Measurements from ENCODE around the gene C10orf90.

- TF ChIP-seq POLR2AphosphoS5 (IDR thresholded peaks at IDR 0.05; ENCODE audit: borderline replicate concordance, low read depth, low read length), result no peak
- TF ChIP-seq EZH2 (IDR thresholded peaks at IDR 0.05), result no peak
Measured at GRCh38 chr10:126432507-126432906, 238.0 kb downstream of the C10orf90 start.
